ENCODE results near the gene KIAA1217.

DNA sequence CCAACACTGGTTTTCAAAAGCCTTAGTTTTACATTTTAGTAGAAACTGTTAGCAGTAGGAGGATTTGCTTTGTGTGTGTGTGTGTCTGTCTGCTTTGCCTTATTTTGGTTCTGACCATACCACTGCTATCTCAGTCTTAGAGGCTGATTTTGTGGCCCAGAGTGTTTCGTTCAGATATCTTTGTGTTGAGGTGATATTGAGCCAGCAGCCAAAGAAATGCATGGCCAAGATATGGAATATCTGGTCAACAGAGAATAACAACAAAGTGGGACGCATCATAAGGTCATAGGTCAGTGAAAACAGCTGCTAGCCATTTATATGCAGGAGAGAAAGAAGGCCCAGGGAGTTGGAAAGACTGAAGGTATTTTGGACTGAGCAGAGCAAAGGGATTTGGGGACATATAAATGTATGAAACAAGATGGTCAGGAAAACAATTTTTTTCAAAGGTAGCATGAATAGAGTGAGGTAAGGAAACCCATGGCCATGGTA is 47.7 kb downstream of the KIAA1217 start:
- no peak for TF ChIP-seq CTCF (IDR thresholded peaks at IDR 0.05)
- no peak for TF ChIP-seq POLR2A (IDR thresholded peaks at IDR 0.05)
